GM12864 (cell line): ENCODE data around the gene LETM1.
A peak's percentile ranks its signal among the peaks of the same experiment; 100 is the strongest.

Experiments
- DNase-seq: peaks from one replicate; pipeline ENCODE4 v3.0.0-alpha.2; 2011; ENCODE audit warnings: low read depth
- H3K4me3 ChIP-seq: 2 replicates; pipeline ENCODE4 v1.5.1; 2011; ENCODE audit warnings: mild to moderate bottlenecking, low read depth, low read length, control low read depth
- TF ChIP-seq, protein P1 (sequence below): IDR thresholded peaks from 2 replicates; pipeline ENCODE4 v1.5.1; 2011; ENCODE audit warnings: low read depth, mild to moderate bottlenecking, moderate library complexity, low read length, control low read depth, inconsistent platforms; ENCODE audit errors: missing control alignments

LETM1 gene

DNA sequence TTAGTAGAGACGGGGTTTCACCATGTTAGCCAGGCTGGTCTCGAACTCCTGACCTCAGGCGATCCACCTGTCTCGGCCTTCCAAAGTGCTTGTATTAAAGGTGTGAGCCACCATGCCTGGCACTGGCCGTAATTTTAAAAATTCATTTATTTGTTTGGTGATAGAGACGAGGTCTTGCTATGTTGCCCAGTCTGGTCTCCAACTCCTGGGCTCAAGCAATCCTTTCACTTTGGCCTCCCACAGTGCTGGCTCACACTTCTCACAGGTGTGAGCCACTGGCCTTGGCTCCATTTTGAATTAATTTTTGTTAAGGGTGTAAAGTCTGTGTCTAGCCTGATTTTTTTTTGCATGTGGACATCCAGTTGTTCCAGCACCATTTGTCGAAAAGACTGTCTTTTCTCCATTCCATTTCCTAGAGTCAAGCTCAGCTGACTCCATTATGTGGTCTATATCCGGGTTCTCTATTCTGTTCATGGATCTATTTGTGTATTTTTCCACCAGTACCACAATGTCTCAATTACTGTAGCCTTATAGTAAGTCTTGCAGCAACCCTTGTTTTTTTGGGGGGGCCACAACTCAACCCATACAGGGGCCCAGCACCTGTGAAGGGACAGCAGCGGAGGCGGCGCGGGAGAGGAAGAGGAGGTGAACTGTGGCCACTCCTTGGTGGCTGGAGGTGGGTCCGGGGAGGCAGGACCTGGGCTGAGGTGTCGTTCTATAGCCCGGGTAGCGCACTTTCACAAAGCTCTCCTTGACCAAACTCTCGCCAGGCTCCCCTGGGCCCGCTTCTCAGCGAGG lies 13.8 kb upstream of the LETM1 start:
- peak overlapping the region; percentile 90 for H3K4me3 ChIP-seq
- TF ChIP-seq, protein P1, sequence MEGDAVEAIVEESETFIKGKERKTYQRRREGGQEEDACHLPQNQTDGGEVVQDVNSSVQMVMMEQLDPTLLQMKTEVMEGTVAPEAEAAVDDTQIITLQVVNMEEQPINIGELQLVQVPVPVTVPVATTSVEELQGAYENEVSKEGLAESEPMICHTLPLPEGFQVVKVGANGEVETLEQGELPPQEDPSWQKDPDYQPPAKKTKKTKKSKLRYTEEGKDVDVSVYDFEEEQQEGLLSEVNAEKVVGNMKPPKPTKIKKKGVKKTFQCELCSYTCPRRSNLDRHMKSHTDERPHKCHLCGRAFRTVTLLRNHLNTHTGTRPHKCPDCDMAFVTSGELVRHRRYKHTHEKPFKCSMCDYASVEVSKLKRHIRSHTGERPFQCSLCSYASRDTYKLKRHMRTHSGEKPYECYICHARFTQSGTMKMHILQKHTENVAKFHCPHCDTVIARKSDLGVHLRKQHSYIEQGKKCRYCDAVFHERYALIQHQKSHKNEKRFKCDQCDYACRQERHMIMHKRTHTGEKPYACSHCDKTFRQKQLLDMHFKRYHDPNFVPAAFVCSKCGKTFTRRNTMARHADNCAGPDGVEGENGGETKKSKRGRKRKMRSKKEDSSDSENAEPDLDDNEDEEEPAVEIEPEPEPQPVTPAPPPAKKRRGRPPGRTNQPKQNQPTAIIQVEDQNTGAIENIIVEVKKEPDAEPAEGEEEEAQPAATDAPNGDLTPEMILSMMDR, result no peak
- no peak for DNase-seq

DNA sequence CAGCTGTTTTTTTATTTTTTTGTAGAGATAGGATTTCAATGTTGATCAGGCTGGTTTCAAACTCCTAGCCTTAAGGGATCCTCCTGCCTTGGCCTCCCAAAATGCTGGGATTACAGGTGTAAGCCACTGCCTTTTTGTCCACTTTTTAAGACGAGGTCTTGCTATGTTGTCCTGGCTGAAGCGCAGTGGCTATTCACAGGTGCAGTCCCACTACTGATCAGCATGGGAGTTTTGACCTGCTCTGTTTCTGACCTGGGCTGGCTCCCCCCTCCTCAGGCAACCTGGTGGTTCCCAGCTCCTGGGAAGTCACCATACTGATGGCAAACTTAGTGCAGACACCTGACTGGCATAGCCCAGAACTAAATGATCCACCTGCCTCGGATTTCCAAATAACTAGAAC lies 13.0 kb upstream of the LETM1 start:
- no peak overlapping the region for H3K4me3 ChIP-seq
- TF ChIP-seq, protein P1, result no peak
- DNase-seq, result no peak

DNA sequence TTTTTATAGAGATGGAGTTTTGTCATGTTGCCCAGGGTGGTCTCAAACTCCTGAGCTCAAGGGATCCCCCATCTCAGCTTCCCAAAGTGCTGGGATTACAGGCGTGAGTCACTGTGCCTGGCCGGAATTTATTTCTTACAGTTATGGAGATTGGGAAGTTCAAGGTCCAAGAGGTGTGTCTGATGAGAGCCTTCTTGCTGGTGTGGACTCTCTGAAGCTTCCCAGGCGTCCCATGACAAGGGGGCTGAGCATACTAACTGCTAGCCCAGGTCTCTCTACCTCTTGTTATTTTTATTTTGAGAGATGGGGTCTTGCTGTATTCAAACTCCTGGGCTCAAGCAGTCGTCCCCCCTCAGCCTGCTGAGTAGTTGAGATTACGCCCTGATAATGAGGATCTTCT lies 12.3 kb upstream of the LETM1 start:
- TF ChIP-seq, protein P1, result no peak
- DNase-seq, result no peak
- no peak overlapping the region for H3K4me3 ChIP-seq

DNA sequence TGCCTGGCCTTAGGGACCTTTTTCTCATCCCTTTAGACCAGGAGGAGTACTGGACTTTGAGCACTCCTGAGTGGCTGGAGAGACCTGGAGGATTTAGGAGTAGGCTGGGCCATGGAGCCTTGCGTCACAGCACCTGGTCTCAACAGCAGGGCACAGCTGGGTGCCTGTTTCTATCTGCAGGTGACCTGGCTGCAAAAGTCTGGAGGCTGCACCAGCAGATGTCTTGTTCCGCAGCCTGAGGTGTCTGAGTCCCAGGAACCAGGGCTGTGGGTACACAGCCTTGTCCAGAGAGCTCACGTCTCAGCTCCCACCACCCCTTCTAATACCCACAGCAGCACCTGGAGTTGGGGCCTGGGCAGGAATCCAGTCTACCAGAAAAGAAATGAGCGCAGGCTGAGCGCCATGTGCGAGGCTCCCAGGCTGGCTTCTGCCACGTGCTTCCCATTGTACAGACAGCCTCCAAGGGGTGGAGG lies 10.3 kb upstream of the LETM1 start:
- no peak for DNase-seq
- no peak overlapping the region for H3K4me3 ChIP-seq
- TF ChIP-seq, protein P1, result no peak

DNA sequence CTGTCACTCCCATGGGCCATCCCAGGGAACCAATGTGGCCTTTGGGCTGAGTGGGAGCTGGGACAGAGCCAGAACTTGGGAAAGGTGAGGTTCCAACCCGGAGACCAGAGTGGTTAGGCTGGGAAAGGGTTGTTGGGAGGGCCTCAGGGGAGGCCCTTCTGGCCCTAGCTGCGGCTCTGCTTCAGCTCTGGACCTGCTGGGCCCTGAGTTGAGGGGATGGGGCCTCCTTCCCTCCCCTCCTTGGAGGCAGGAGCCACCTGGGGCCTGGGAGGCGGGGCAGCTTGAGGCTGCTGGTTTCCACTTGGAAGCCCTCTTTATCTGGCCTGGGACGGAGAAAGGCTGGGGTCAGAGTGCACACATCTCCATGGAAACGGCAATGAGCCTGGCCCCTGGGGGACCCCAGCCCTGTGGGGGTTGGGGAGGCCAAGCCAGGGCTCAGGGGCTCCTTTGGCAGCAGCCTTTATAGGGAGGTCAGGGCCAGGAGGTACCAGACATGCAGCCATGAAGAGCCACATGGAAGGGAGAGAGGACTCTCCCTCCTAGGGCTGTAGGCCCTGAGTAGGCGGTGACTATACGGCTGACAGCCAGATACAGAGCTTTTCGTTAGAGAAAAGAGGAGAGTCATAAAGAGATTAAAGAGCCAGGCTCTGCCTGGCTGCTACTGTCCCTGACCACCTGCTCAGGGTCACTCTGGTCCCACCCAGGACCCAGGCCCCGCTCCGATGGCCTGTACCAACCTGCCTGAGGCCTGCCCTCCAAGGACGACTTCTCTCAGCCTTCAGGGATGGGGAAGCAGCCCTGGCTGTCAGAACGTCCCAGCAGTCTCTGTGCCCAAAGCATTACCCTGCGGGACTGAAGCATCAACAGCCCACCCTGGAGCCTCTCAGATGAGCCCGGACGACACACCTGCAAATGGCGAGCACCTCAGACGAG lies 8.4 kb upstream of the LETM1 start:
- no peak overlapping the region for H3K4me3 ChIP-seq
- no peak for DNase-seq
- TF ChIP-seq, protein P1, result no peak

DNA sequence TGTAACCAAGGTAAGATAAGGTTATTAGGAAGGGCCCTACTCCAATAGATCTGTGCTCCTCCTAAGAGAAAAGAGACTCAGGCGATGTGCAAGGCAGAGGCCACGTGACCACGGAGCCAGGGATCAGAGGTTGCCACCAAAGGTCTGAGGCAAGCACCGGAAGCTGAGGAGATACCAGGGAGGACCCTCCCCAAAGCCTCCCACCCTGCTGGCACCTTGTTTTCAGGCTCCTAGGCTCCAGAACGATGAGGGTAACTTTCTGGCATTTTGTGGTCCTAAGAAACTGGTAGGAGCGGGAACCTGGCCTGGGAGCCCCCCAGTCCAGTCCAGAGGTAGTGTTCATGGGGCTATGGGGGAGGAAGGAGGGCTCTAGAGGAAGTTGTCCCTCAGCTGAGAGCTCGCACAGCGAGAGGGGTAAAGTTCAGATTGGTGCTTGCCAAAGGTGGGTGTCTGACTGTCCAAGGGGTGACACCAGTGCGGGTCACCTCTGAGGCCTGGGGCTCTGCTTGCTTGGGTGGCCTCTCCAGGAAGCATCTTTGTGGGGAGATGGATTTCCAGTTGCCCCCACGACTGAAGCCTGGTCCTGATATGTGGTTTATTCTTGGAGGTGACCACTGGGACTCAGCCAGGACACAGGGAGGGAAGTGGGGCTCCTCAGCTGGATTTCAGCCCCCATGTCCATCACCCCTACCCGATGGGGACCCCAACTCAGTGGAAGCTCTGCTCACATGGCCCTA lies 7.5 kb upstream of the LETM1 start:
- no peak for DNase-seq
- TF ChIP-seq, protein P1, result no peak
- no peak overlapping the region for H3K4me3 ChIP-seq
